GM23248 (cell line): Measurements from ENCODE around the gene MCU. TPM values are rescaled to one million over a fixed set of nuclear protein-coding genes. Genes with fewer than 3 reads are reported as not detected.
"Not testable (repeated sequence)": the region's sequence is repeated elsewhere in the genome, so short reads cannot be mapped to it uniquely, and the experiment has no call there.

ENCODE experiments used
- DNase-seq: peaks from one replicate; pipeline ENCODE4 v3.0.0-alpha.2; 2015
- H2AFZ ChIP-seq: fragments of 200-600 bp; sonication (generic); 2 replicates; pipeline ENCODE4 v1.6.1; 2016; ENCODE audit warnings: antibody characterized with exemption
- H3F3A ChIP-seq: fragments of 200-600 bp; sonication (generic); 2 replicates; pipeline ENCODE4 v1.6.1; 2016; ENCODE audit warnings: mild to moderate bottlenecking, antibody characterized with exemption, mixed run types; ENCODE audit not compliant: insufficient read depth
- H3K27ac ChIP-seq: fragments of 200-600 bp; sonication (generic); 2 replicates; pipeline ENCODE4 v1.5.1; 2016; ENCODE audit warnings: mild to moderate bottlenecking
- H3K27me3 ChIP-seq: fragments of 200-600 bp; sonication (generic); replicated peaks from 2 replicates; pipeline ENCODE4 v1.6.1; 2016; ENCODE audit warnings: mild to moderate bottlenecking; ENCODE audit not compliant: insufficient read depth
- H3K36me3 ChIP-seq: fragments of 200-600 bp; sonication (generic); 2 replicates; pipeline ENCODE4 v1.6.1; 2016; ENCODE audit warnings: low read depth, mild to moderate bottlenecking
- H3K4me1 ChIP-seq: fragments of 200-600 bp; sonication (generic); 2 replicates; pipeline ENCODE4 v1.6.1; 2016; ENCODE audit warnings: mild to moderate bottlenecking; ENCODE audit not compliant: insufficient read depth
- H3K4me2 ChIP-seq: fragments of 200-600 bp; sonication (generic); one replicate; pipeline ENCODE4 v1.6.1; 2016; ENCODE audit warnings: mild to moderate bottlenecking; ENCODE audit not compliant: unreplicated experiment
- H3K4me3 ChIP-seq: fragments of 200-600 bp; sonication (generic); 2 replicates; pipeline ENCODE4 v1.5.1; 2016; ENCODE audit warnings: mild to moderate bottlenecking
- H3K79me2 ChIP-seq: fragments of 200-600 bp; sonication (generic); 2 replicates; pipeline ENCODE4 v1.6.1; 2016; ENCODE audit warnings: mild to moderate bottlenecking; ENCODE audit not compliant: insufficient read depth
- H3K9ac ChIP-seq: fragments of 200-600 bp; sonication (generic); 2 replicates; pipeline ENCODE4 v1.6.1; 2016; ENCODE audit warnings: mild to moderate bottlenecking
- H3K9me2 ChIP-seq: fragments of 200-600 bp; sonication (generic); 2 replicates; pipeline ENCODE4 v1.6.1; 2016; ENCODE audit warnings: mixed run types, mild to moderate bottlenecking, moderate library complexity; ENCODE audit not compliant: insufficient read depth
- H3K9me3 ChIP-seq: fragments of 200-600 bp; sonication (generic); one replicate; pipeline ENCODE4 v1.6.1; 2017; ENCODE audit warnings: low read depth
- H4K20me1 ChIP-seq: fragments of 200-600 bp; sonication (generic); 2 replicates; pipeline ENCODE4 v1.6.0; 2016; ENCODE audit not compliant: insufficient read depth
- EZH2 ChIP-seq: fragments of 200-600 bp; sonication (generic); IDR thresholded peaks from 2 replicates; pipeline ENCODE4 v1.6.1; 2018; ENCODE audit warnings: antibody characterized with exemption, mild to moderate bottlenecking; ENCODE audit not compliant: insufficient read depth, poor library complexity, severe bottlenecking
- EZH2phosphoT487 ChIP-seq: fragments of 200-600 bp; sonication (generic); IDR thresholded peaks from 2 replicates; pipeline ENCODE4 v1.6.1; 2018; ENCODE audit warnings: antibody characterized with exemption, moderate library complexity, mild to moderate bottlenecking, low read depth; ENCODE audit not compliant: insufficient read depth
- WGBS, 2 experiments: methylation state at CpG; one replicate each; pipeline ENCODE4 v1.1.6; 2015 to 2017; ENCODE audit warnings: low lambda C conversion rate in 2 of 2, low coverage in 1 of 2; ENCODE audit errors: missing lambda C conversion rate in 2 of 2; 5-methylcytosine and 5-hydroxymethylcytosine counted together
- in situ Hi-C: fragments of 300-500 bp; cut with MboI; formaldehyde crosslinking; loops from 2 replicates; pipeline ENCODE4 v1.15.0; 2020
- polyA plus RNA-seq: library from polyadenylated mRNA; unstranded; fragments of >200 nt; fragmentation: Nextera tagmentation; extraction: Ambion mirVana; gene quantifications from 2 replicates; pipeline ENCODE4 v1.2.1, GENCODE V29; 2016
- total RNA-seq: library from RNA; depleted of rRNA; stranded (reverse); fragments of >200 nt; shearing (Covaris generic); gene quantifications from 2 replicates; pipeline ENCODE4 v1.2.3, GENCODE V29; 2014

The MCU gene
- total and polyA plus RNA-seq, 2 experiments from 2014 or later: 29.5 to 30.9 TPM

DNA sequence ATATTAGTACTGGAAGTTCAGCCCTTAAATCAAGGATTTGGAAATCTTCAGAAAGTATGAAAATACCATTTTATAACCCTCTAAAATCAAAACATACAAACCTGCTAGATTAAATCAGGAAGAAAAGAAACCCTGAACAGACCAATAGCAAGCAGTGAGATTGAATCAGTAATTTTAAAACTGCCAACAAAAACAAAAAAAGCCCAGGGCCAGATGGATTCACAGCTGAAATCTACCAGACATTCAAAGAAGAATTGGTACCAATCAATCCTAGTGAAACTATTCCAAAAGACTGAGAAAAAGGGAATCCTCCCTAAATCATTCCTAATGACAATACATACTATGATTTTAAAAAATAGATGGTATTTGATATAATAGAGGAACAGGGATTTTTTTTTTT lies 70.1 kb downstream of the MCU start:
- H3K4me2 ChIP-seq: no peak overlapping the region
- TF ChIP-seq EZH2phosphoT487: no peak
- TF ChIP-seq EZH2: no peak
- H3K4me3 ChIP-seq: no peak overlapping the region
- in situ Hi-C loops: no loop called here
- H4K20me1 ChIP-seq: no peaks in the 10 kb centered on the region
- H3K27ac ChIP-seq: no peak overlapping the region
- no peak overlapping the region for H2AFZ ChIP-seq
- no peak overlapping the region for H3K9ac ChIP-seq
- peaks cover 41% of the 10 kb centered on the region for H3K4me1 ChIP-seq
- no peaks in the 10 kb centered on the region for H3K27me3 ChIP-seq
- H3K9me3 ChIP-seq: no peaks in the 10 kb centered on the region
- peaks cover 50% of the 10 kb centered on the region for H3K79me2 ChIP-seq
- no peaks in the 10 kb centered on the region for H3K9me2 ChIP-seq
- peaks cover 33% of the 10 kb centered on the region; the same call in 1 of the 2 replicates for H3F3A ChIP-seq
- no peaks in the 10 kb centered on the region for H3K36me3 ChIP-seq
- DNase-seq: no peak

DNA sequence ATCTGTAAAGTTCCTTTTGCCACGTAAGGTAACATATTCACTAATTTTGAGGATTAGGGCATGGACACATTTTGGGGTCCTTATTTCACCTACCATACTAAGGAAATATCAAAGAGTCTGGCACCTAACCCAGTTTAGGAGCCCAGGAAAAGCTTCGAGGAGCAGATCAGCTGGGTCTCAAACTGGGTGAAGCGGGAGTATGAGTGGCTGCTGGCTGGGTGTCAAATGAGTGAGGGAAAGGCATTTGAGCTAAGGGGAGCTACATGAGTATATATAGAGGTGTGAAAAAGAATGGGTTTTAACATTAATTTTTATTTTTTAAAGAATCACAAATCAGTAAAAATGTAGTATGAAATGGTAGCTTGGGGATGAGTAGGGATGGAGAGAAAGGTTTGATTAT lies 71.3 kb downstream of the MCU start:
- in situ Hi-C loops: no loop called here
- no peaks in the 10 kb centered on the region for H3K27me3 ChIP-seq
- no peaks in the 10 kb centered on the region for H3K36me3 ChIP-seq
- H2AFZ ChIP-seq: no peak overlapping the region
- no peak overlapping the region for H3K9ac ChIP-seq
- no peak for TF ChIP-seq EZH2phosphoT487
- no peak for TF ChIP-seq EZH2
- no peak overlapping the region for H3K4me2 ChIP-seq
- no peaks in the 10 kb centered on the region for H3K9me3 ChIP-seq
- DNase-seq: no peak
- peaks cover 41% of the 10 kb centered on the region for H3K4me1 ChIP-seq
- peaks cover 33% of the 10 kb centered on the region; the same call in 1 of the 2 replicates for H3F3A ChIP-seq
- 90 to 93% methylated on average over 3 of the region's 3 CpGs for WGBS, 2 experiments
- no peaks in the 10 kb centered on the region for H3K9me2 ChIP-seq
- peaks cover 58% of the 10 kb centered on the region for H3K79me2 ChIP-seq
- no peak overlapping the region for H3K4me3 ChIP-seq
- H3K27ac ChIP-seq: no peak overlapping the region
- H4K20me1 ChIP-seq: no peaks in the 10 kb centered on the region

DNA sequence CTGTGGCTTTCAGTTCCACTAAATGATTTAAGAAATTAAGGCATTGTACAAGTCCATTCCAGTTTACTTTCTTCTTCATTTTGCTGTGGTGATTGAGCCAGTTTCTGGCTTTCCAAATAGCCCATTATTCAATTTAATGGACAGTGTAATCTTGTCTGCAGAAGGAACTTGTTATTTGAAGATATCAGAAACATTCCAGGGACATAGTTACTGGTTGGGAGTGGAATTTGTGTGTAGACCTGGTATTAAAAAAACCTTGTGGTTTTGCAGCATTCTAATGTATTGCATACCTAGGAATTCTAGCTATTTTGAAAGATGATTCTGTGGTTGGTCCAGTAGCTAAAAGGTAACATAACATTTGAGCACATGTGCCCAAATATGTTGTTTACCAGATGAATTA lies 72.2 kb downstream of the MCU start:
- no peaks in the 10 kb centered on the region for H3K36me3 ChIP-seq
- no peak overlapping the region for H3K9ac ChIP-seq
- H3K27me3 ChIP-seq: no peaks in the 10 kb centered on the region
- H3F3A ChIP-seq: peaks cover 33% of the 10 kb centered on the region; the same call in 1 of the 2 replicates
- no peak for TF ChIP-seq EZH2
- TF ChIP-seq EZH2phosphoT487: peak; percentile 98
- H3K79me2 ChIP-seq: peaks cover 62% of the 10 kb centered on the region
- no peaks in the 10 kb centered on the region for H4K20me1 ChIP-seq
- DNase-seq: peak; percentile 71
- peaks cover 41% of the 10 kb centered on the region for H3K4me1 ChIP-seq
- H3K4me2 ChIP-seq: peak overlapping the region; percentile 53
- in situ Hi-C loops: no loop called here
- peak overlapping the region; percentile 0; the same call in 1 of the 2 replicates for H3K4me3 ChIP-seq
- H3K27ac ChIP-seq: peak overlapping the region; percentile 19; the same call in 1 of the 2 replicates
- no peak overlapping the region for H2AFZ ChIP-seq
- H3K9me3 ChIP-seq: no peaks in the 10 kb centered on the region
- H3K9me2 ChIP-seq: no peaks in the 10 kb centered on the region

DNA sequence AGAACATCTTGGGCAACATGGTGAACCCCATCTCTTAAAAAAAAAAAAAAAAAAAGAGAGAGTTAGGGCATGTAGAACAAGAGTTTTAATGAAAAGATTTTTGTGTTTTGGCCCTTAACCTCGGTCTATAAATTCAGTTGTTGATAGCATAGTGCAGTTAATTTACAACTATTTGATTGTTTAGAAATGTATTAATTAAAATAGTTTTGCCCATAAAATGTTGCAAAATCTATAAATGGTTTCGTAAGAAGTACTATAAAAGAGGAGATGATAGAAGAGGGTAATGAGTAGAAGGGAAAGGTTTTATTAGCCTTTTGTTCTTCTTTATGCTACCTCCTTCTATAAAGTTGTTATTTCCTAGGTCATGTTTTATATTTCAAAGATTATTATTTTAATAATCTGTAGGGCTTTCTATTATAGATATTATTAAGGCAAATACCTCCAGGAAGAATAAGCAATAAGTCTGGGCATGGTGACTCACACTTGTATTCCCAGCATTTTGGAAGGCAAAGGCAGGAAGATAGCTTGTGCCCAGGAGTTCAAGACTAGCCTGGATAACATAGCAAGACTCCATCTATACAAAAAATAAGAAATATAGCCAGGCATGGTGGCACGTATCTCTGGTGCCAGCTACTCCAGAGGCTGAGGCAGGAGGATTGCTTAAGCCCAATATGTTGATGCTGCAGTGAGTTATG lies 73.3 kb downstream of the MCU start:
- H3K9me3 ChIP-seq: no peaks in the 10 kb centered on the region
- H3K9ac ChIP-seq: no peak overlapping the region
- 68 to 70% methylated on average over 3 of the region's 3 CpGs for WGBS, 2 experiments
- H2AFZ ChIP-seq: no peak overlapping the region
- peaks cover 63% of the 10 kb centered on the region for H3K79me2 ChIP-seq
- peaks cover 41% of the 10 kb centered on the region for H3K4me1 ChIP-seq
- TF ChIP-seq EZH2phosphoT487: no peak
- no peak for TF ChIP-seq EZH2
- H3K27ac ChIP-seq: no peak overlapping the region
- no peaks in the 10 kb centered on the region for H3K9me2 ChIP-seq
- H3K4me2 ChIP-seq: peak overlapping the region; percentile 53
- H4K20me1 ChIP-seq: no peaks in the 10 kb centered on the region
- H3K36me3 ChIP-seq: no peaks in the 10 kb centered on the region
- no peak overlapping the region for H3K4me3 ChIP-seq
- H3F3A ChIP-seq: peaks cover 33% of the 10 kb centered on the region; the same call in 1 of the 2 replicates
- in situ Hi-C loops: no loop called here
- no peaks in the 10 kb centered on the region for H3K27me3 ChIP-seq
- peak; percentile 42 for DNase-seq

DNA sequence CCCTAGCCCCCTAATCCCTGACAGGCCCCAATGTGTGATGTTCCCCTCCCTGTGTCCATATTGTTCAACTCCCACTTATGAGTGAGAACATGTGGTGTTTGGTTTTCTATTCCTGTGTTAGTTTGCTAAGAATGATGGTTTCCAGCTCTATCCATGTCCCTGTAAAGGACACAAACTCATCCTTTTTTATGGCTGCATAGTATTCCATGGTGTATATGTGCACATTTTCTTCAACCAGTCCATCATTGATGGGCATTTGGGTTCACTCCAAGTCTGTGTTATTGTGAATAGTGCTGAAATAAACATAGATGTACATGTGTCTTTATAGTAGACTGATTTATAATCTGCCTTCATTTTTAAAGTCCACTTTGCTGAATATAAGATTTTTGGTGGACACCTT lies 79.3 kb downstream of the MCU start:
- H3K27ac ChIP-seq, H3K27me3 ChIP-seq, H3K9ac ChIP-seq, H3K4me1 ChIP-seq, DNase-seq, H3K4me3 ChIP-seq, H3K9me3 ChIP-seq, H3K4me2 ChIP-seq, H3K36me3 ChIP-seq, in situ Hi-C loops, H3K9me2 ChIP-seq, H4K20me1 ChIP-seq, H2AFZ ChIP-seq, H3F3A ChIP-seq: not testable (repeated sequence)
- peaks cover 54% of the 10 kb centered on the region for H3K79me2 ChIP-seq
